Measurements from ENCODE around the gene TMEM147.

TMEM147 gene, protein sequence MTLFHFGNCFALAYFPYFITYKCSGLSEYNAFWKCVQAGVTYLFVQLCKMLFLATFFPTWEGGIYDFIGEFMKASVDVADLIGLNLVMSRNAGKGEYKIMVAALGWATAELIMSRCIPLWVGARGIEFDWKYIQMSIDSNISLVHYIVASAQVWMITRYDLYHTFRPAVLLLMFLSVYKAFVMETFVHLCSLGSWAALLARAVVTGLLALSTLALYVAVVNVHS

DNA sequence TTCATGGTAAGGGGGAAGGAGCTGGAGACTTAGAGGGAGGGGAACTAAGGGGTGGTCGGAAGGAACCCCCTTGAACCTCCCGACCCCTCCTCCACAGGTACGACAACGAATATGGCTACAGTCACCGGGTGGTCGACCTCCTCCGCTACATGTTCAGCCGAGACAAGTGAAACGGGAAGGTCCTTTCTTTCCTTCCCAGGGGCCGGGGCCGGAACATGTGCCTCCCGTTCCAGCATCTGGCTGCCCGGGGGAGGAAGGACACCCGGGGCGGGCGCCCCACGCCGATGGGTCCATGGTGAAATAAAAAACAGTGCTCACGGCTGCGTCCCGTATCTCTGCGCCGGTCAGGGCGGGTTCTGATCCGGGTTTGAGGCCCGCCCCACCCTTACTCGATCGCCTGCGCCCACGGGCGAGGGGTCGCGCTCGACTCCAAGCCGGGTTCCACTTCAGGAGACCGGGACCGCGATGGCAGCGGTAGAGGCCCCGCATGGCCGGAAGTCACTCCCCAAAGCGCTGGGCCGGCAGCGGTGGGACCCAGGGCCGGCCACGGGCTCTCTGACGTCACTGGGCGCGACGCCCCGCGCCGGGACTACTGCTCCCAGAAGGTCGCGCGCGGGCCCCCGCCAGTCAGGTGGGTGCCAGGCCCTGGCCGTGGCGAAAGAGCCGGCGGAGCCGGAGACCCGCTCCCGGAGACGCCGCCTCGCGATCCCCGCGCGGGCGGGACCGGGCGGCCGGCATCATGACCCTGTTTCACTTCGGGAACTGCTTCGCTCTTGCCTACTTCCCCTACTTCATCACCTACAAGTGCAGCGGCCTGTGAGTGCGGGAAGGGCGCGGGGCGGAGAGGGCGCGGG lies at the start of gene TMEM147:
TSS of gene TMEM147 (plus strand) at position 626 of the 854 bp plus-strand sequence. CDS start at position 740, 114 bp downstream.
- Histone ChIP-seq H3K36me3 (ENCODE audit: control insufficient read depth, low read depth, low read length) (peaks cover 10% of the 10 kb centered on the region), H3K9ac (ENCODE audit: low read length) (peak within 1 kb of the TSS; percentile 94), H3K27me3 (ENCODE audit: control insufficient read depth, insufficient read depth, low read length) (no peaks in the 10 kb centered on the region), H3K4me3 (ENCODE audit: low read length) (peak within 1 kb of the TSS; percentile 94), H3K9me3 (ENCODE audit: control insufficient read depth, low read depth, low read length) (no peaks in the 10 kb centered on the region), H3K4me1 (ENCODE audit: control insufficient read depth, low read depth, low read length) (peaks cover 7% of the 10 kb centered on the region), H3K27ac (ENCODE audit: low read length) (peak within 1 kb of the TSS; percentile 73)

DNA sequence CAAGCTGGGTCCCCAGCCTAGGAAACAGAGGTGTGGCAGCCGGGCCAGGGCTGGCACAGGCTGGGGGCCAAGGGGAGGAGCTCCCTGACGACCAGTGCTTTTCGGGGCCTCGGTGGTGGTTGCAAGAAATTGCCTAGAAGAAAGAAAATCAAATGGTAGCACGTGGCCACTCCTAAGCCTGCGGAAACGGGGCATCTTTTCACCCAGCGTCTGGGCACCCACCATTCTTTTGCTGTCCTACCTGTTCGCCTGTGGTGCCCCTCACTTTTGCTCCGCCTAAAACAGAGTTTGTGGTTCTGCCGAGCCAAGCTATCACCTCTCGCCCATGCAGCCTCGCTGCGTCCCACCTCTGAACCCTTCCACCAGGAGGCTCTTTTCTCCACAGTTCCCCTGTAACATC lies 48.0 kb upstream of the TMEM147 start:
- peaks cover 36% of the 10 kb centered on the region for H3K36me3 ChIP-seq (ENCODE audit: control insufficient read depth, low read depth, low read length)
- peaks cover 2% of the 10 kb centered on the region for H3K4me1 ChIP-seq (ENCODE audit: control insufficient read depth, low read depth, low read length)
- no peak overlapping the region for H3K4me3 ChIP-seq (ENCODE audit: low read length)
- no peaks in the 10 kb centered on the region for H3K9me3 ChIP-seq (ENCODE audit: control insufficient read depth, low read depth, low read length)
- no peak overlapping the region for H3K9ac ChIP-seq (ENCODE audit: low read length)
- H3K27me3 ChIP-seq (ENCODE audit: control insufficient read depth, insufficient read depth, low read length): no peaks in the 10 kb centered on the region
- H3K27ac ChIP-seq (ENCODE audit: low read length): no peak overlapping the region

DNA sequence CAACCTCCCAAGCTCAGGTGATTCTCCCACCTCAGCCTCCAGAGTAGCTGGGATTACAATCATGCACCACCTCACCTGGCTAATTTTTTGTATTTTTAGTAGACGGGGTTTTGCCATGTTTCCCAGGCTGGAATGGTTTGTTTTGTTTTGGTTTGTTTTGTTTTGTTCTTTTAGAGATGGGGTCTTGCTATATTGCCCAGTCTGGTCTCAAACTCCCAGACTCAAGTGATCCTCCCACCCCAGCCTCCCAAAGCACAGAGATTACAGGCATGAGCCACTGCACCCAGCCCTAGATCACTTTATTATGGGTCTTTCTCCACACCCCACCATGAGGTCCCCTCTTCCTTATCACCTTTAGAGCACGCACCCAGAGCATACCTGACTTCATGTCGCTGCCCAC lies 47.2 kb upstream of the TMEM147 start:
- H3K9ac ChIP-seq (ENCODE audit: low read length): no peak overlapping the region
- no peak overlapping the region for H3K4me3 ChIP-seq (ENCODE audit: low read length)
- no peaks in the 10 kb centered on the region for H3K27me3 ChIP-seq (ENCODE audit: control insufficient read depth, insufficient read depth, low read length)
- peaks cover 41% of the 10 kb centered on the region for H3K36me3 ChIP-seq (ENCODE audit: control insufficient read depth, low read depth, low read length)
- no peak overlapping the region for H3K27ac ChIP-seq (ENCODE audit: low read length)
- peaks cover 2% of the 10 kb centered on the region for H3K4me1 ChIP-seq (ENCODE audit: control insufficient read depth, low read depth, low read length)
- no peaks in the 10 kb centered on the region for H3K9me3 ChIP-seq (ENCODE audit: control insufficient read depth, low read depth, low read length)

DNA sequence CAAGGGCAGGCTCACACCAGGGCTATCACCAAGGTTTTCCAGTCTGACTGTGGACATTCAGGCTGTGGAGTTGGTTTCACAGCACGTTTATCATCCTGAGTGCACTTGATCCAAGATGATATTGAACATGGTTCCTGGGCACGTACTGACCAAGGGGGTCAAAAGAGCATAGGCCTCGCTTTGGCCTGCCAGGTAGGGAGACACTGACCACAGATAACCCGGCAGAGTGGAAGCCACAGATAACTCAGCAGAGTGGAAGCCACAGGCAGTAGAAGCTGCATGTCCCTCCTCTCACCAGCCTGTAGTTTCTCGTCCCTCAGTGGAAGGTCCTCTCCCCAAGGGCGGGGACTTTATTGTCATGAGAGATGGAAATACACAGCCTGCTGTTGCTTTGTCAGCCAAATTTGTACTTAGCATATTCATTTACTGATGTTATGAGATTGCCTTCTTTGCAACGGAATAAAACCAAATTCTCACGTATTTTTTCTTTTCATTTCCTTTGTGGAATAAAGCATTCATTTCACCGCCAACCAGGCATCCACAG lies 46.4 kb upstream of the TMEM147 start:
- Histone ChIP-seq H3K4me3 (ENCODE audit: low read length) (no peak overlapping the region), H3K27ac (ENCODE audit: low read length) (no peak overlapping the region), H3K27me3 (ENCODE audit: control insufficient read depth, insufficient read depth, low read length) (no peaks in the 10 kb centered on the region), H3K9ac (ENCODE audit: low read length) (no peak overlapping the region), H3K9me3 (ENCODE audit: control insufficient read depth, low read depth, low read length) (no peaks in the 10 kb centered on the region), H3K36me3 (ENCODE audit: control insufficient read depth, low read depth, low read length) (peaks cover 49% of the 10 kb centered on the region), H3K4me1 (ENCODE audit: control insufficient read depth, low read depth, low read length) (peaks cover 2% of the 10 kb centered on the region)

DNA sequence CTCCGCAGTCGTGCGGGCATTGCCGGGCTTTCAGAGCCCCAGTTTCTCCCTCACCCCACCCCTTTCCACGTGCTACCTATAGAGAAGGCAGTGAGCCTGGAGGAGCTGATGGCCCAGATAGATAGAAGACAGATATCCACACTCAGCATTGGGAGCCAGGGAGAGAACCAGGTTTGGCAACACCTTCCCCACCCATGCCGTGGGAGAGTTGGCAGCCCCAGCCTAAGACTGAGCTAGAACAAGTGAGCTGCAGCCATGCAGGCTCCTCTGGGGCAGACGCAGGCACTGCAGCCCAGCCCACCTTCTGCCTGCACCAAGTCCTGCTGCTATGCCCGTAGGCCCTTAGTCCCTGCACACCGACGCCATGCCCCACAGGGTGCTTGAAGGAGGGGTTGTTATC lies 44.8 kb upstream of the TMEM147 start:
- Histone ChIP-seq H3K9me3 (ENCODE audit: control insufficient read depth, low read depth, low read length) (no peaks in the 10 kb centered on the region), H3K9ac (ENCODE audit: low read length) (no peak overlapping the region), H3K4me3 (ENCODE audit: low read length) (no peak overlapping the region), H3K36me3 (ENCODE audit: control insufficient read depth, low read depth, low read length) (peaks cover 57% of the 10 kb centered on the region), H3K27ac (ENCODE audit: low read length) (no peak overlapping the region), H3K27me3 (ENCODE audit: control insufficient read depth, insufficient read depth, low read length) (no peaks in the 10 kb centered on the region), H3K4me1 (ENCODE audit: control insufficient read depth, low read depth, low read length) (no peaks in the 10 kb centered on the region)

DNA sequence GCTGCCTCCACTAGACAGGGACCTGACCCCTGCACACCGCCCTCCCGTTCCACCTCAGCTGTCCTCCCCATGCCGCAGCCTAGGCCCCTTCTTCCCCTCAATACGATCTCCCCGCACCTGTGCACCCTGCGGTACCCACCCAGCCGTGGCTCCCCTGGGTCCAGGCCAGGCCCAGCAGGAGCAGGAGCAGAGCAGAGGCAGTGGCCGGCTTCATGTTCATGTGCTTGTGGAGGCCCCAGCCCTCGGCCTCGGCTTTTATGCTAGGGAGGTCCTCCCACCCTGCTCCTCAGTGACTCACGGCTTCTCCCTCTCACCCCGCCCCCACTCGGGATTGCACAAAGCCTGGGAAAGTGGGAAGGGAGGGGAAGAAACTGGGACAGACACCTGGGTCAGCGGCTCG lies 43.7 kb upstream of the TMEM147 start:
- H3K27me3 ChIP-seq (ENCODE audit: control insufficient read depth, insufficient read depth, low read length): no peaks in the 10 kb centered on the region
- no peaks in the 10 kb centered on the region for H3K4me1 ChIP-seq (ENCODE audit: control insufficient read depth, low read depth, low read length)
- H3K27ac ChIP-seq (ENCODE audit: low read length): no peak overlapping the region
- H3K4me3 ChIP-seq (ENCODE audit: low read length): no peak overlapping the region
- peaks cover 68% of the 10 kb centered on the region for H3K36me3 ChIP-seq (ENCODE audit: control insufficient read depth, low read depth, low read length)
- H3K9ac ChIP-seq (ENCODE audit: low read length): no peak overlapping the region
- no peaks in the 10 kb centered on the region for H3K9me3 ChIP-seq (ENCODE audit: control insufficient read depth, low read depth, low read length)

DNA sequence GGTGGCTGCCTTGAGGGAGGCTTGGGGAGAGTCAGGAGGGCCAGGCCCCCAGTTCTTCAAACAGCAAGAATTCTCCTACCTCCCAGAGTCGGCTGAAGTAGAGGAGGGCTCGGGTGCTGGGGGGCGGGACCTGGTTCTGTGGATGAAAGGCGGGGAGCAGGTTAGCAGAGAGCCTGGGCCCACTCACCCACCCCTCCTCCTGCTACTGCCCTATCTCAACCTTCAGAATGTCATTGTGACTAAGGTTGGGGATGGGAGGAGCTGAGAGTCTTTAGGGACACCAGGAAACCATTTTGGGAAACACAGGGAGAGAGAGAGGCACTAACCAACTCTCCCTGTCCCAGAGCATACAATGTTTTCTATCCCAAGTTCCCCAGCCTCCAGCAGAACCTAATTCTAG lies 42.7 kb upstream of the TMEM147 start:
- Histone ChIP-seq H3K9ac (ENCODE audit: low read length) (no peak overlapping the region), H3K9me3 (ENCODE audit: control insufficient read depth, low read depth, low read length) (no peaks in the 10 kb centered on the region), H3K4me1 (ENCODE audit: control insufficient read depth, low read depth, low read length) (no peaks in the 10 kb centered on the region), H3K36me3 (ENCODE audit: control insufficient read depth, low read depth, low read length) (peaks cover 79% of the 10 kb centered on the region), H3K4me3 (ENCODE audit: low read length) (no peak overlapping the region), H3K27me3 (ENCODE audit: control insufficient read depth, insufficient read depth, low read length) (no peaks in the 10 kb centered on the region), H3K27ac (ENCODE audit: low read length) (no peak overlapping the region)

DNA sequence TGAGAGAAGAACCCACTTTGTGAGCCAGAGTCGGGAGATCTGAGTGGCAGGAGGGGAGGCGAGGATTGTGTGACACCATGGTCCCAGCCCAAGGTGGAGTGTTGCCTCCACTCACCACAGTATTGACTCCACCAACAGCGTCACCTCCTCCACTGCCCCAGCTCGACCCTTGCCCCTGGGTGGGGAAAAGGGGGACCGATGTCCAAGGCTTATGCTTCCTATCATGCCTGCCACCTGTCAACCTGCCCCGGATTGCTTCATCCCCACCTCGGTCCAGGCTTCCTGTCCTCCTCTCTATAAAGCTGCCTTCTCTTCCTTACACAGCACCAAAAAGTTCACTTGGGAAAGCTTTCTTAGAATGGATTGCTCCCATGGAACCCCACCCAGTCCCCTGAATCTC lies 39.4 kb upstream of the TMEM147 start:
- Histone ChIP-seq H3K4me3 (ENCODE audit: low read length) (no peak overlapping the region), H3K9me3 (ENCODE audit: control insufficient read depth, low read depth, low read length) (no peaks in the 10 kb centered on the region), H3K36me3 (ENCODE audit: control insufficient read depth, low read depth, low read length) (peaks cover 59% of the 10 kb centered on the region), H3K4me1 (ENCODE audit: control insufficient read depth, low read depth, low read length) (peaks cover 7% of the 10 kb centered on the region), H3K27me3 (ENCODE audit: control insufficient read depth, insufficient read depth, low read length) (peaks cover 4% of the 10 kb centered on the region), H3K27ac (ENCODE audit: low read length) (no peak overlapping the region), H3K9ac (ENCODE audit: low read length) (no peak overlapping the region)

DNA sequence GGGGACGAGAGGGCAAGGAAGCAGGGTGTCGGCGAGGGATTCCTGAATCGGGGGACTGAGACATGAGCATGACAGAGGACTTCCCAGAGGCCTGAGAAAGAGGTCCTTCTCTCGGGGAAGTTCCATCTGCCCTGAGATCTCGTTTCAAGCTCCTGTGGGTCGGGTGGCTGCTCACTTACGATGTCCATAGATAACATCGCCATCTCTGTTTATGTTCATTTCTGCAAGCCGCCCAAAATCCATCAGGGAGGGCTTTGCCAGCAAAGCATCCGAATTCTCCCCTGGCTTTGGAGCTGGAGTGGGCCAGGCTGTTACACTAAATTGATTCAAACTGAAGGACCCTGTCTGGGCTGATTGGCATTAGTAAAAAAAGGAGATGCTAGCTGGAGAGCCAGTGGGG lies 37.9 kb upstream of the TMEM147 start:
- Histone ChIP-seq H3K36me3 (ENCODE audit: control insufficient read depth, low read depth, low read length) (peaks cover 50% of the 10 kb centered on the region), H3K9me3 (ENCODE audit: control insufficient read depth, low read depth, low read length) (no peaks in the 10 kb centered on the region), H3K9ac (ENCODE audit: low read length) (no peak overlapping the region), H3K27me3 (ENCODE audit: control insufficient read depth, insufficient read depth, low read length) (peaks cover 12% of the 10 kb centered on the region), H3K4me1 (ENCODE audit: control insufficient read depth, low read depth, low read length) (peaks cover 7% of the 10 kb centered on the region), H3K4me3 (ENCODE audit: low read length) (no peak overlapping the region), H3K27ac (ENCODE audit: low read length) (no peak overlapping the region)

DNA sequence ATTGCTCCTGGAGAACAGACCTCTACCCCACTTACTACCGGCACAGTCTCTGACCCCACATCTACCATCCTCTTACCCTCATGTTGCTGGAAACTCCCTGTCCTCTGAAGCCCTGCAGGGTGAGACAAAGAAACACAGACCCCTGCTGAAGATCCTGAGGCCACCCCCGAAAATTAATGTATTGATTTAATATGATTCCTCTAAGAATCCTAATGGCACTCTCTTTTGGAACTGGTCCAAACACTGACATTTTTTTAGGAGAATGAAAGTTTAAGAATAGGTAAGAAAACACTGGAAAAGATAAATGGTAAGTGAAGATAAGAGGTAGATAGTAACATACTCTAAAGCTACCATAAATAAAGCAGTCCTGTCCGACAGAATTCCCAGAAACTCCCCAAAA lies 37.3 kb upstream of the TMEM147 start:
- Histone ChIP-seq H3K36me3 (ENCODE audit: control insufficient read depth, low read depth, low read length) (peaks cover 46% of the 10 kb centered on the region), H3K4me3 (ENCODE audit: low read length) (peak overlapping the region; percentile 71), H3K27me3 (ENCODE audit: control insufficient read depth, insufficient read depth, low read length) (peaks cover 12% of the 10 kb centered on the region), H3K9ac (ENCODE audit: low read length) (peak overlapping the region; percentile 92), H3K27ac (ENCODE audit: low read length) (no peak overlapping the region), H3K9me3 (ENCODE audit: control insufficient read depth, low read depth, low read length) (no peaks in the 10 kb centered on the region), H3K4me1 (ENCODE audit: control insufficient read depth, low read depth, low read length) (peaks cover 7% of the 10 kb centered on the region)

DNA sequence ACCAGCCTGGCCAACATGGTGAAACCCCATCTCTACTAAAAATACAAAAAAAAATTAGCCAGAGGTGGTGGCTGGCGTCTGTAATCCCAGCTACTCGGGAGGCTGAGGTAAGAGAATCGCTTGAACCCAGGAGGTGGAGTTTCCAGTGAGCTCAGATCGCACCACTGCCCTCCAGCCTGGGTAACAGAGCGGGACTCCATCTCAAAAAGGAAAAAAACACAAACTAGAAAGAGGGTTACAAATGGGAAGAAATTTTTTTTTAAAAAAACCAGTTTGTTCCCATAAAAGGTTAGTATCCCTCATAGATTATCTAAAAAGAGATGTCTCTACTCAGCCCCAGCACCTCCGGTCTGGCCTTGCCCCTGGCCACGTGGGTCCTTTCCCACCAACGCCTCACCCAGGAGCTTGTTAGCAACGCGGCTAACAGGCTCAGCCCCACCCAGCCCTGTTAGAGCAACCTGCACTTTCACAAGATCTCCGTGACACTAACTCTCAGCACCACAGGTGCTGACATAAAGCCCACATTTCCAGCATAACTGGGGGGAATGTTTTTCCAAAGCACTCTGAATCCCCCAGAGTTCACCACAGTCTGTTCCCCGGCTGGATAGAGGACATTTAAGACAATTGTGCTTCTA lies 36.3 kb upstream of the TMEM147 start:
- Histone ChIP-seq H3K9me3 (ENCODE audit: control insufficient read depth, low read depth, low read length) (no peaks in the 10 kb centered on the region), H3K4me3 (ENCODE audit: low read length) (peak overlapping the region; percentile 71), H3K27ac (ENCODE audit: low read length) (peak overlapping the region; percentile 91), H3K4me1 (ENCODE audit: control insufficient read depth, low read depth, low read length) (peaks cover 12% of the 10 kb centered on the region), H3K36me3 (ENCODE audit: control insufficient read depth, low read depth, low read length) (peaks cover 37% of the 10 kb centered on the region), H3K9ac (ENCODE audit: low read length) (peak overlapping the region; percentile 92), H3K27me3 (ENCODE audit: control insufficient read depth, insufficient read depth, low read length) (peaks cover 12% of the 10 kb centered on the region)

All from iPS-18a (cell line).